Measurements from ENCODE around the gene NKX3-2. TPM values are rescaled to one million over a fixed set of nuclear protein-coding genes. Genes with fewer than 3 reads are reported as not detected.

NKX3-2 gene
- total and polyA plus RNA-seq, 2 of the 8 experiments (the other 6 are each of a cell fraction or from before 2014, with no cell fraction given) = 0.13 TPM; not detected in 1

GRCh38 chr4:13516315-13516860 is 27.9 kb downstream of the NKX3-2 start:
- CTCF ChIA-PET (ENCODE audit: partially characterized antibody) = interaction anchor here (0.7 kb wide), 1 partner anchor 14 kb away, joined by 4 read pairs; no protein-coding TSS in a partner anchor
- H3K56ac ChIP-seq (replicated peaks; ENCODE audit: insufficient read length, low read depth, low read length) = no peak overlapping the region
- no peak overlapping the region for H2AK5ac ChIP-seq (ENCODE audit: low read depth, low read length)
- peaks cover 0 to 10% (median 5%) of the 10 kb centered on the region in 4 experiments; a peak in 3 of 7 replicates for H3K4me1 ChIP-seq (replicated peaks in 1 of 4; ENCODE audit: control insufficient read depth in 3 of 4, insufficient read depth in 4 of 4, low read length in 3 of 4)
- H2BK12ac ChIP-seq (ENCODE audit: low read depth, low read length) = no peak overlapping the region
- no peak overlapping the region for H3K23ac ChIP-seq (ENCODE audit: insufficient read length)
- H3K79me2 ChIP-seq (ENCODE audit: control insufficient read depth in 1 of 2, insufficient read depth in 2 of 2, low read length in 2 of 2) = no peaks in the 10 kb centered on the region
- no peak overlapping the region for H2BK20ac ChIP-seq (ENCODE audit: low read length)
- H2BK120ac ChIP-seq (replicated peaks; ENCODE audit: low read depth, low read length) = no peak overlapping the region
- DNase-seq (ENCODE audit: low read depth in 1 of 2, low spot score in 2 of 2) (no peak), FAIRE-seq (no peak)
- H4K91ac ChIP-seq (replicated peaks; ENCODE audit: insufficient read length, low read length) = no peak overlapping the region
- H3K23me2 ChIP-seq (ENCODE audit: low read depth, low read length) = no peaks in the 10 kb centered on the region
- POLR2A ChIA-PET (ENCODE audit: partially characterized antibody) = no interaction called here
- no peak overlapping the region for H2BK5ac ChIP-seq (ENCODE audit: low read depth, low read length)
- no peak overlapping the region for H3K4ac ChIP-seq (replicated peaks; ENCODE audit: insufficient read length, low read depth, low read length)
- H3K36me3 ChIP-seq (ENCODE audit: control insufficient read depth in 2 of 4, insufficient read depth in 4 of 4, low read length in 3 of 4) = no peaks in the 10 kb centered on the region
- H3K4me2 ChIP-seq (ENCODE audit: insufficient read depth in 1 of 2, low read depth in 2 of 2, low read length in 2 of 2) = no peak overlapping the region
- H3K9ac ChIP-seq (replicated peaks in 1 of 4; ENCODE audit: extremely low read depth in 1 of 4, low read depth in 3 of 4, low read length in 3 of 4) = no peak overlapping the region
- no peak overlapping the region for H4K5ac ChIP-seq (ENCODE audit: insufficient read length, low read depth, low read length)
- WGBS, 2 experiments (ENCODE audit: extremely low coverage in 1 of 2, insufficient coverage in 1 of 2, insufficient read length in 1 of 2, insufficient replicate concordance in 2 of 2, low coverage in 1 of 2, low lambda C conversion rate in 2 of 2, missing lambda C conversion rate in 1 of 2) = 77% methylated on average over 3 of the region's 3 CpGs; no CpG with 5 or more reads in 1 of the 2 experiments
- H2AFZ ChIP-seq (ENCODE audit: low read length) = no peak overlapping the region
- H3K14ac ChIP-seq (ENCODE audit: insufficient read length) = no peak overlapping the region
- no peaks in the 10 kb centered on the region for H4K20me1 ChIP-seq (replicated peaks in 1 of 2; ENCODE audit: control insufficient read depth in 1 of 2, insufficient read depth in 2 of 2, low read length in 2 of 2)
- no peak overlapping the region for H3K27ac ChIP-seq (ENCODE audit: low read depth, low read length)
- peaks cover 5 to 11% (median 7%) of the 10 kb centered on the region in 4 experiments for H3K27me3 ChIP-seq (replicated peaks in 1 of 4; ENCODE audit: control insufficient read depth in 3 of 4, extremely low read depth in 1 of 4, insufficient read depth in 3 of 4, low read length in 3 of 4)
- H2BK15ac ChIP-seq (ENCODE audit: low read length) = no peak overlapping the region
- no peak overlapping the region for H4K8ac ChIP-seq (ENCODE audit: extremely low read depth, insufficient read depth, low read length)
- H3K4me3 ChIP-seq (ENCODE audit: extremely low read depth in 1 of 4, insufficient read depth in 2 of 4, low read depth in 3 of 4, low read length in 4 of 4) = no peak overlapping the region
- H3K18ac ChIP-seq (ENCODE audit: extremely low read depth, low read length) = no peak overlapping the region
- H3K9me3 ChIP-seq (ENCODE audit: insufficient read depth in 2 of 2, low read depth in 1 of 2, low read length in 1 of 2) = no peaks in the 10 kb centered on the region
- no peaks in the 10 kb centered on the region for H3K79me1 ChIP-seq (ENCODE audit: low read depth, low read length)

Measured in H1 (cell line).